Left ventricle myocardium inferior (tissue), 1 donor: ENCODE results near the gene NME8. TPM values are rescaled to one million over a fixed set of nuclear protein-coding genes. Genes with fewer than 3 reads are reported as not detected.
A peak's percentile ranks its signal among the peaks of the same experiment; 100 is the strongest.

Source experiments
- DNase-seq: peaks from one replicate; pipeline ENCODE4 v3.0.0-alpha.2; 2020
- H3K27ac ChIP-seq: fragments of 200-600 bp; replicated peaks from 2 replicates; pipeline ENCODE4 v1.8.0; 2021
- H3K27me3 ChIP-seq: fragments of 200-600 bp; 2 replicates; pipeline ENCODE4 v1.8.0; 2021; ENCODE audit warnings: low read depth
- H3K36me3 ChIP-seq: fragments of 200-600 bp; 2 replicates; pipeline ENCODE4 v1.8.0; 2021
- H3K4me1 ChIP-seq: fragments of 200-600 bp; 2 replicates; pipeline ENCODE4 v1.8.0; 2021
- H3K4me3 ChIP-seq: fragments of 200-600 bp; 2 replicates; pipeline ENCODE4 v1.8.0; 2021; ENCODE audit warnings: mild to moderate bottlenecking, moderate library complexity
- H3K9me3 ChIP-seq: fragments of 200-600 bp; replicated peaks from 2 replicates; pipeline ENCODE4 v1.8.0; 2021
- intact Hi-C: fragments of 100-400 bp; cut with micrococcal nuclease; formaldehyde crosslinking; loops from one replicate; pipeline ENCODE4 v1.11.0; 2022
- total RNA-seq: library from RNA; stranded (reverse); fragmentation: NEBNext Ultra II Directional; extraction: Animal tissue kit (Norgen Biotek cat#: 25700); gene quantifications from one replicate; pipeline ENCODE4 v1.2.1, GENCODE V29; 2021
- TF ChIP-seq, protein P1 (sequence below): fragments of 200-600 bp; IDR thresholded peaks from 2 replicates; pipeline ENCODE4 v1.8.0; 2021; ENCODE audit warnings: antibody characterized with exemption, mild to moderate bottlenecking, borderline replicate concordance
- donor health status: DM: no; HTN: yes; CAD: no; lungs with severe emphysema.

Gene NME8
- total RNA-seq, 1 donor from 2014 or later, result not detected

- H3K27ac ChIP-seq, result no peak overlapping the region
- no peaks in the 10 kb centered on the region for H3K36me3 ChIP-seq
- TF ChIP-seq, protein P1, sequence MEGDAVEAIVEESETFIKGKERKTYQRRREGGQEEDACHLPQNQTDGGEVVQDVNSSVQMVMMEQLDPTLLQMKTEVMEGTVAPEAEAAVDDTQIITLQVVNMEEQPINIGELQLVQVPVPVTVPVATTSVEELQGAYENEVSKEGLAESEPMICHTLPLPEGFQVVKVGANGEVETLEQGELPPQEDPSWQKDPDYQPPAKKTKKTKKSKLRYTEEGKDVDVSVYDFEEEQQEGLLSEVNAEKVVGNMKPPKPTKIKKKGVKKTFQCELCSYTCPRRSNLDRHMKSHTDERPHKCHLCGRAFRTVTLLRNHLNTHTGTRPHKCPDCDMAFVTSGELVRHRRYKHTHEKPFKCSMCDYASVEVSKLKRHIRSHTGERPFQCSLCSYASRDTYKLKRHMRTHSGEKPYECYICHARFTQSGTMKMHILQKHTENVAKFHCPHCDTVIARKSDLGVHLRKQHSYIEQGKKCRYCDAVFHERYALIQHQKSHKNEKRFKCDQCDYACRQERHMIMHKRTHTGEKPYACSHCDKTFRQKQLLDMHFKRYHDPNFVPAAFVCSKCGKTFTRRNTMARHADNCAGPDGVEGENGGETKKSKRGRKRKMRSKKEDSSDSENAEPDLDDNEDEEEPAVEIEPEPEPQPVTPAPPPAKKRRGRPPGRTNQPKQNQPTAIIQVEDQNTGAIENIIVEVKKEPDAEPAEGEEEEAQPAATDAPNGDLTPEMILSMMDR, result peak; percentile 66
- H3K27me3 ChIP-seq, result peaks cover 5% of the 10 kb centered on the region
- peaks cover 12% of the 10 kb centered on the region for H3K4me1 ChIP-seq
- H3K9me3 ChIP-seq, result no peaks in the 10 kb centered on the region
- no peak for DNase-seq
- H3K4me3 ChIP-seq, result no peak overlapping the region
- intact Hi-C loops, result loop anchor here (5.0 to 10.0 kb wide), 2 partner anchors 203 to 321 kb away; no protein-coding TSS in a partner anchor
Measured at GRCh38 chr7:37901236-37901827, 52.9 kb downstream of the NME8 start.

DNA sequence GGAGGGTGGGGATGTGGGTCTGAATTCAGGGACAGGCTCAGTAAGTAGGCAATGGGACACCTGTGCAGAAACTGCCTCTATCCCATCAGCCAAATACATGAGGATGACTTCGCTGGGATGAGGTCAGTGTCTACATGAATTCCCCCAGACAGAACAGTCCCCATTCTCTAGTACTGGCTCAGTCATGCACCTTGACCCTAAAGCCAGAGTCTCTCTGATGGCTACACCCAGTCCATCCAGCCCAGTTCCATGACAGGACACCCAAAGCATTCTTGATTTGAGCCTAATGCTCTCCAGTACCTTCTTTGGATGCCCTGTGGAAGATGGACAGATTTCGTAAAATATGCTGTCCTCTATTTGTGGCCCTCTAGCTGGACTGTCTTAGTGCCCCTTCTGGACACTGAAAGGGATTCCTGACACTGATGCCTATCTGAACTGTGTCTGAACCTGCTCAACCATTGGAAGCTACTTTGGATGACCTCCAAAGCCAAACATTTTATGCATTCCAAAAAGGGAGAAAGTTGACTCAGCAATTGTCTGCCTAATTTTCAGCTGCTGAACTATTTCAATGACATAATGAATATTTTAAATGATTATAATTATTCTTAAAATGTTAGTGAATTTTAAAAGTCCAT is 53.6 kb downstream of the NME8 start:
- no peak for DNase-seq
- Histone ChIP-seq H3K4me1 (peaks cover 12% of the 10 kb centered on the region), H3K36me3 (no peaks in the 10 kb centered on the region), H3K27ac (no peak overlapping the region), H3K27me3 (no peaks in the 10 kb centered on the region), H3K4me3 (no peak overlapping the region), H3K9me3 (no peaks in the 10 kb centered on the region)
- TF ChIP-seq, protein P1, result no peak
- intact Hi-C loops, result loop anchor here (5.0 to 10.0 kb wide), 2 partner anchors 203 to 320 kb away; no protein-coding TSS in a partner anchor

DNA sequence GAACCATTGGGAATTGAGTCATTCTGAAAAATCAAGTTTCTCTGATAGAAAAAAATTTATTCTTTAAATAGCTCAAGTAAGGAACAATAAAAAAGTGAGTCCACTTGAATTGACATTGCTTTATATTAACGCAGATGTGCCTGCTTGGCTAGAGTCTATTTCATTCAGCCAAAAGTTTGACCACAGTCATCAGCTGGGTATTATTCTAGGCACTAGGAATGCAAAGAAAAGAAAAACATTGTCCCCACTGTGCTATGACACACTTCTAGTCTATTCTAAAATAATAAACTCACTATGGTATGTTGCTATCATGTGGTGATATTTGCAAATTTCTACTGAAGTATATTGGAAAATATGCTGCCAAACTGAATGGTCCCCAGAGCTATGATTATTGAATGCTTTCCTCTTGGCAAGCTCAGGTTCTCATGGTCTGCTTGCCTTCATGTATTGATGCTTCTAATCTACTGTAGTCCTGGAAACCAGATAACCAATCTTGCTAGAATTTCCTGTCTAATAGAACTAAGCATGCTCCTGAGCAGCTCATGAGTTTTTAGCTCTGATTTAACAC is 59.9 kb downstream of the NME8 start:
- H3K9me3 ChIP-seq, result no peaks in the 10 kb centered on the region
- no peak for DNase-seq
- TF ChIP-seq, protein P1, result no peak
- H3K4me3 ChIP-seq, result no peak overlapping the region
- no peak overlapping the region for H3K27ac ChIP-seq
- intact Hi-C loops, result loop anchor here (10.0 kb wide), 1 partner anchor 196 kb away; no protein-coding TSS in a partner anchor
- no peaks in the 10 kb centered on the region for H3K4me1 ChIP-seq
- no peaks in the 10 kb centered on the region for H3K36me3 ChIP-seq
- no peaks in the 10 kb centered on the region for H3K27me3 ChIP-seq

DNA sequence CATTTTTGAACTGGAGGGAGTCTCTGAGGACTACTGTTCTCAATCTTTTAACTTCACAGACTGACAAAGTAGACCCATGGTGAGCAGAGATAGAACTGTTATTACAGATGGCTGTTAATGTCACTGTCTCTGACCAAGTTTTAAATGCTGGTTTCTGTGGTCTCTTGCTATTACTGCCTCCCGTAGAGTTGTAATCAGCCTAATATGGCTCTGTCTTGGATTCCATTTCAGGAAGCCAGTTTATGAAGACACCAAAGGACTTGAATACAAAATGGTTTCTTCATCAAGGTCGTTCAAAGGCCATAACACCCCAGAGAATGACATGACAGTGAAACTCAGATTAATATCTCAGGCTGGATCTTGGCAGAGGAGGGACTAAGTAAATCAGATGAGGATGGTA is 64.4 kb downstream of the NME8 start:
- H3K27ac ChIP-seq, result no peak overlapping the region

GRCh38 chr7:37915438-37915837 is 67.0 kb downstream of the NME8 start:
- TF ChIP-seq, protein P1, result no peak
- no peak for DNase-seq

More for the DNA sequence above, 64.4 kb downstream of the NME8 start:
- no peak for DNase-seq
- TF ChIP-seq, protein P1, result no peak
- Histone ChIP-seq H3K4me3 (no peak overlapping the region), H3K27me3 (peaks cover 32% of the 10 kb centered on the region), H3K36me3 (no peaks in the 10 kb centered on the region), H3K4me1 (peaks cover 22% of the 10 kb centered on the region), H3K9me3 (no peaks in the 10 kb centered on the region)
- intact Hi-C loops, result no loop called here

More at GRCh38 chr7:37915438-37915837, 67.0 kb downstream of the NME8 start:
- Histone ChIP-seq H3K4me3 (peak overlapping the region; percentile 67), H3K27me3 (peaks cover 52% of the 10 kb centered on the region), H3K4me1 (peaks cover 25% of the 10 kb centered on the region), H3K36me3 (no peaks in the 10 kb centered on the region), H3K9me3 (no peaks in the 10 kb centered on the region), H3K27ac (peak overlapping the region; percentile 67)
- intact Hi-C loops, result no loop called here
